Stimulated activated CD8-positive, alpha-beta memory T cell treated with anti-CD3 and anti-CD28 coated beads, Interleukin-7, amount 100 ng/mL, for 24 hours (primary cell): ENCODE measurements around the gene ZNF418.
"Not testable (repeated sequence)": the region's sequence is repeated elsewhere in the genome, so short reads cannot be mapped to it uniquely, and the experiment has no call there.

ENCODE experiments used
- DNase-seq: peaks from one replicate; pipeline ENCODE4 v3.0.0-alpha.2; 2020; ENCODE audit warnings: low read depth

ZNF418 gene

GRCh38 chr19:57888560-57889231, 46.5 kb downstream of the ZNF418 start, which contains the start of gene ZNF814:
ZNF814 (minus strand) TSS chr19:57889037; CDS start chr19:57888802, 235 bp downstream.
- peak; percentile 66 for DNase-seq

- no peak for DNase-seq
Observed at GRCh38 chr19:57888107-57888559, 47.1 kb downstream of the ZNF418 start.

DNA sequence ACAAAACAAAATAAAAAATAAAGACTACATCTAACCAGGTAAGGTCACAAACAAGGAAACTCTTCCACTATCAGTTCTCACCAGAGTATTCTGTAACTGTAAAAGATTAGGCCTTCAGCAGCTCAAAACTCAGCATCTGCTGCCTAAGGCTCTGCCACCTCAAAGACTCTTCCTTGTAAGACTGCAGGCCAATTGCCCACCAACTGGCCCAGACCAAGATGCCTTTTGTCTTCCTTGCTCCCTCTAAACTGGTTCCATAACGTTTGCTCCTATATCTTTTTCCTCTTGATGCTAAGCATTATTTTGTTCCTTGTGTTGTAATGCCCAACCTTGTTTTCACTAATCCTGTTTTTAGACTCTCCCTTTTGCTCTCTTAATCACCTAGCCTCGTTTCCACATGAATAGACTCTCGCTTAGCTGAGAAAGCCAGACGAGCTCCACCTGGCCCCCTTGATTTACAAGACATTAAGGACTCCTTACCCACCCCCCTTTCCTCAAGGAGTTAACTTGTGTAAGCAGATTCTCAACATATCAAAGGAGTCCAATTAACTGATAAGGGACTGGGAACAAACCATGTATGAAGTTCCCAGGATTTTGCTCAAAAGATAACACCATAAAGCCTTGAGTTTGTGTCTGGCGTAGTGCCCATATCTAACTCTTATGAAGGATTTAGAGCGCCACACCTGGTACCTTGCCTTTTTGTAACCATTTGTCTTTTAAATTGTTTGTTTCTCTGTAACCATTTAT, 47.8 kb downstream of the ZNF418 start:
- DNase-seq: no peak

DNA sequence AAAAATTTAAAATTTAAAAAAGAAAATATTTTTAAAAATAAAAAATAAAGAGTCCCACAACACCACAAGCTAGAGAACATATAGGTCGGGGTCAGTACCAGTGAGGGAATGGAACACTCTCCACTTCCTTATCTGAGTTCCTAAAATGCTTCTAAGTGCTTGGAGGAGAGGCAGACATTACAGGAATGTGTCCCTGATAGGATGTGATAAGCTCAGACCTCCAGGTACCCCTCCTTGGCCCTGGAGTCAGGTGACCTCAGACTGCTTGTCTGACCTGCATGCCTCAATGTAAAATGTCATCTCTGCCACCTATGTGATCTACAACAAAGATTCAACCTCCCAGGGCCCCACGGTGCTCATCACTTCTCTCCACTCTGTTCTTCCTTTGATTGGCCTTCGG, 49.2 kb downstream of the ZNF418 start:
- no peak for DNase-seq

- DNase-seq: not testable (repeated sequence)
Observed at GRCh38 chr19:57873883-57874799, 61.1 kb downstream of the ZNF418 start.

GRCh38 chr19:57872450-57872849, 62.8 kb downstream of the ZNF418 start:
- DNase-seq: no peak
